ENCODE data around the gene MTR. TPM values are rescaled to one million over a fixed set of nuclear protein-coding genes. Genes with fewer than 3 reads are reported as not detected.
A peak's percentile ranks its signal among the peaks of the same experiment; 100 is the strongest.

The MTR gene
- total and polyA plus RNA-seq, 9 of the 15 experiments (the other 6 are each of a cell fraction or from before 2014, with no cell fraction given): 3.4 to 44.3 (median 20.3) TPM

- TF ChIP-seq TAF9B (IDR thresholded peaks at IDR 0.05; ENCODE audit: partially characterized antibody) (no peak), ZBTB2 (IDR thresholded peaks at IDR 0.05) (no peak), ZNF609 (CRISPR knock-in tag; IDR thresholded peaks at IDR 0.05; ENCODE audit: borderline replicate concordance) (no peak), YY1 (IDR thresholded peaks at IDR 0.05; ENCODE audit: borderline replicate concordance in 1 of 3, control insufficient read depth in 1 of 3, extremely low read depth in 1 of 3, insufficient read depth in 3 of 3, insufficient read length in 1 of 3, insufficient replicate concordance in 2 of 3, low read depth in 1 of 3, low read length in 2 of 3) (peak in 1 of 3 experiments; percentile 59), ZNF766 (CRISPR knock-in tag; conservative IDR thresholded peaks at IDR 0.05) (no peak), ZNF263 (CRISPR knock-in tag; IDR thresholded peaks at IDR 0.05; ENCODE audit: borderline replicate concordance) (peak; percentile 87), XRCC5 (IDR thresholded peaks at IDR 0.05; ENCODE audit: low read depth, low read length) (no peak), ZNF398 (CRISPR knock-in tag; IDR thresholded peaks at IDR 0.05) (no peak), EWSR1 (IDR thresholded peaks at IDR 0.05; ENCODE audit: borderline replicate concordance, low read depth, partially characterized antibody) (no peak), E2F1 (CRISPR knock-in tag; IDR thresholded peaks at IDR 0.05) (no peak), KHSRP (IDR thresholded peaks at IDR 0.05) (no peak), SMC3 (conservative IDR thresholded peaks at IDR 0.05; ENCODE audit: insufficient read depth, low read depth, low read length) (no peak)
Observed at GRCh38 chr1:236753964-236754363, 41.1 kb upstream of the MTR start (continued).

Measured in K562 (cell line).